Left ventricle myocardium superior (tissue), 1 donor: Measurements from ENCODE around the gene TMEM255A. TPM values are rescaled to one million over a fixed set of nuclear protein-coding genes. Genes with fewer than 3 reads are reported as not detected.
"Not testable (repeated sequence)": the region's sequence is repeated elsewhere in the genome, so short reads cannot be mapped to it uniquely, and the experiment has no call there.

ENCODE experiments used
- ATAC-seq: fragments of 200-7000 bp; cut with Tn5 transposase; one replicate; pipeline ENCODE4 v1.9.1; 2020; ENCODE audit warnings: mild to moderate bottlenecking, moderate library complexity
- DNase-seq: peaks from one replicate; pipeline ENCODE4 v3.0.0-alpha.2; 2020
- intact Hi-C: fragments of 100-400 bp; cut with micrococcal nuclease; formaldehyde crosslinking; loops from one replicate; pipeline ENCODE4 v1.11.0; 2022
- long read RNA-seq: library from polyadenylated mRNA; unstranded; transcript quantifications from one replicate; pipeline ENCODE4 v2.0.0, GENCODE V29; 2021
- total RNA-seq: library from RNA; stranded (reverse); fragmentation: NEBNext Ultra II Directional; extraction: Animal tissue kit (Norgen Biotek cat#: 25700); gene quantifications from one replicate; pipeline ENCODE4 v1.2.1, GENCODE V29; 2021
- donor health status: DM: no; HTN: yes; CAD: no; lungs with severe emphysema.

The TMEM255A gene
- total RNA-seq: 0.72 TPM
- long read RNA-seq: 0 reads

DNA sequence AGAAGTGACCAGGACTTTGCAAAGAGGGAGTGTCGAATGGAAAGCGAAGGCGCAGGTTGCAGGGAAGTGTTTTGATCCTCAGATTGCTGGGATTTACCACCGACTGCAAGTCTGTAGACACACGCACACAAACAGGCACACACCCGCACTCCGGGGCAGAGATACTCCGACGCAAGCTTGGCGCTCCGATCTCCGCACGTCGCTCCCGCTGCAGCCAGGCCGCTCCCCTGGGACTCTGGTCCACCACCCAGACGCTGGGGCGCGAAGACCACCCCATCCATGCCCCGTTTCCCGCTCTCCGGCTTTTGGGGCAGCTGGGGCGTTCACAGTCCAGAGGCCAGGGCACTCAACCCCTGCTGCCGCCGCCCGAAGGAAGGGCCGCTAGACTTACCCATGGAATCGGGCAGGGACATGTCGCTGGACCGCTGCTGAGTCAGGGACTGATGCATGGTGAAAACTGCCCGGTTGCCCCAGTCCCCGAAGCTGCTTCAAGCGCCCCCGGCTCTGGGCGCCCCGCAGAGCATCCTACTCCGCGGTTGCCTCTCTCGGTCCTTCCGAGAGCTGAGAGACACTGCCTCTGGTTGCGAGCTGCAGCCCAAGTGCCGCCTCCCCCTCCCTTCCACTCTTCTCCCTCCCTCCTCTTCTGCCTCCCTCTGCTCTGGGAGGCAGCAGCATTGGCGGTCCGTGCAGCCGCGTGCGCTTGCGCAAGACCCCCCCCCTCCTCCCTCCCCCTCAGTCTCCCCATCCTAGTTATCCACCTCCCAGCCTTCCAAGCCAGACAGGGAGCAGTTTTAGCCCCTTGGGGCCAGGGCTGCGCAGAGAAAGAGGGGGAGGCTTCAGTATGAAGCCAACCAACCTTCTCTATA is at the start of gene TMEM255A:
TMEM255A (minus strand) TSS at position 601 of the 866 bp plus-strand sequence; CDS start at position 449, 152 bp downstream.
- intact Hi-C loops: no loop called here
- ATAC-seq (peak; percentile 70), DNase-seq (peak; percentile 27)

DNA sequence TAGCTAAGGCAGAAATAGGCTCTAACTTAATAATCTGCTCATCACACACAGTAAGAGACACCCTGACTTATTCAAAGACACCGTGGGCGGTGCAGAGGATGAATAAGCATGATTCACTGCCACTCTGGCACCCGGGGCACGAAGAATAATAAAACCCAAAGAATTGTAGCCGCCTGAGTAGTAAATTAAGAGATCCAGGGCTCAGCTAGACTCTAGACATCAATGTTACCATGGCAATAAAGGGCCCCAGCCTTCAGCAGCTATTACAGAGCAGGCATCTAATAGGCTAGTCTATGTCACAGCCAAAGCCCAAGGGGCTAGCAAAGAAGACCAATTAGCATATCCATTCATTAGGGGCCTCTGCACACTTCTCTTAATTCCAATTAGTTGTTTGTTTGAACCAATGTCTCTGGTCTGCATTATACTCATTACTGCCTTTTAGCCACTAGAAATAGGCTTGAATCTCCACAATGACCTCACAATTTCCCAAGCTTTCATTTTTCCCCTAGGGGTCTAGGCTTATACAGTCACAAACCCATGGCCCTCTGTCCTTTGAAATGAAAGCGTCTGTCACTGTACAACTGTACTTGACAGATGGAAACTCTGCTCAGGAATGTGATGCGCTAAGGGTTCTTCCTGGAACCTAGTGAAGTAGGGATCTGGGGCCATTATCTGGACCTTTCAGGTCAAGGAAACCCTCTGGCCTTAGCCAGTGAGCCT is 47.6 kb upstream of the TMEM255A start:
- ATAC-seq (no peak), DNase-seq (no peak)
- intact Hi-C loops: no loop called here

DNA sequence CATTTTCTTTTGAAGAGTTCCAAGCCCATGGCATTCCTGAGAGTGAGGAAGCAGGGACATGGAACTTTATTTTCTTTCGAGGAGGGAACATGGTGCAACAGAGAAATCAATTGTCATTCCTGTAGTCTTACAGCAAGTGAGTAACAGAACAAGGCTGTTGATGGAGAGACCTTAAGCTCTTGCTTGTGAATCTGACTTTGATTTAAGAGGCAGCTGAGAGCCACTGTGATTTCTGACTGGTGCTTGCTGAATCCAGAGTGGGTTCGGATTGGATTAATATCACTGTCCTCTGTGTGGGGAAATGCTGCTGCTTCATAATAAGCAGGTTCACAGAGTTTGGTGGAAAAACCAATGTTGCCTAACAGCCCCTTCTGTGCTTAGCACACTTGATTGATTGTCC is 45.9 kb upstream of the TMEM255A start:
- ATAC-seq (no peak), DNase-seq (no peak)
- intact Hi-C loops: no loop called here

DNA sequence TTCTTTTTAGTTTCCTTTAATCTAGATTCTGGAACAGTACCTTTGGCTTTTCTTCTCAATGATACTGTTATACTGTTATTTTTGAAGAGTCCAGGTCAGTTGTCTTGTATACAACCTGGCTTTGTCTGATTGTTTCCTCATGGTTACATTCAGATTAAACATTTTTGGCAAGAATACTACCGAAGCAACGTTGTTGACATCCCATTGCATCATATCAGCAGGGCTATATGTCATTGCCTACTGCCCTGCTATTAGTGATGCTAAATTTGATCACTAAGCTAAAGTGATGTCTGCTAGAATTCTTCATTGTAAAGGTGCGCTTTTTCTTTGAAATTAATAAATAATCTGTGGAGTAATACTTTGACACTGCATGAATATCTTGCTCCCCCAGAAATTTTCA is 44.8 kb upstream of the TMEM255A start:
- intact Hi-C loops: no loop called here
- DNase-seq (no peak), ATAC-seq (no peak)

DNA sequence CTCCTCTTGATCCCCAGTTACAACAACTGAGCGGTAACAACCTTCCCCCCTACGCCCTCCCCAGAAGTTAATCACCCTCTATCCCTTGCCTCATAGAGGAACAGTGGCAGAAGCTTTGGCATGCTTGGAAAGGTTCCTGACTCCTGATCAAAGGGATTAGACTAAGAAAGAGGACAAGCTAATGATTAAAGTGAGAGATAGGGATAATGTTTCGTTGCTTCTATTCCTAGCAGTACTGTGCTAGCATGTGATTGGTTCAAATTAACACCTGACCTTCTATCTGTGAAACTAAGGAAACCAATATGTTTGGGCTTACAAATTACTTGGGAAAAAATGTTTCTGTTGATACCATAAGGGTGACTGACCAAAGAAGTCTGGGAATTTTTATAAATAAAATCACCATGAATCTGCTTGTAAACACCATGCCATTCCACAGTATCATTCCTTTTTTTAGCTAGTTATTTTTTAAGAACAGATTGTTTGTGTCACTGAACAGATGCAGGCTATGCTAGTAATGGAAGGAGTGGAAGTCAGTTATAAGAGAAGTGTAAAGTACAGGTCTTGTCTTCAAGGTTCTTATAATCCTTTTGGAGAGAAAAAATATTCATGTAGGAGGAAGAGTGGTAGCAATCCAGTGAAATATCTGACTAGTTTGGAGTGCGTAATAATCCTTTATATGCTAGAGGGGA is 39.3 kb upstream of the TMEM255A start:
- DNase-seq (no peak), ATAC-seq (no peak)
- intact Hi-C loops: no loop called here

DNA sequence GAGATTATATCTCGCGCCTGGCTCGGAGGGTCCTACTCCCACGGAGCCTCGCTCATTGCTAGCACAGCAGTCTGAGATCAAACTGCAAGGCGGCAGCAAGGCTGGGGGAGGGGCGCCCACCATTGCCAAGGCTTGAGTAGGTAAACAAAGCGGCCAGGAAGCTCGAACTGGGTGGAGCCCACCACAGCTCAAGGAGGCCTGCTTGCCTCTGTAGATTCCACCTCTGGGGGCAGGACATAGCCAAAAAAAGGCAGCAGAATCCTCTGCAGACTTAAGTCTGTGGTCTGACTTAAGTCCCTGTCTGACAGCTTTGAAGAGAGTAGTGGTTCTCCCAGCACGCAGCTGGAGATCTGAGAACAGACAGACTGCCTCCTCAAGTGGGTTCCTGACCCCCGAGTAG is 33.3 kb upstream of the TMEM255A start:
- ATAC-seq, DNase-seq, intact Hi-C loops: not testable (repeated sequence)

DNA sequence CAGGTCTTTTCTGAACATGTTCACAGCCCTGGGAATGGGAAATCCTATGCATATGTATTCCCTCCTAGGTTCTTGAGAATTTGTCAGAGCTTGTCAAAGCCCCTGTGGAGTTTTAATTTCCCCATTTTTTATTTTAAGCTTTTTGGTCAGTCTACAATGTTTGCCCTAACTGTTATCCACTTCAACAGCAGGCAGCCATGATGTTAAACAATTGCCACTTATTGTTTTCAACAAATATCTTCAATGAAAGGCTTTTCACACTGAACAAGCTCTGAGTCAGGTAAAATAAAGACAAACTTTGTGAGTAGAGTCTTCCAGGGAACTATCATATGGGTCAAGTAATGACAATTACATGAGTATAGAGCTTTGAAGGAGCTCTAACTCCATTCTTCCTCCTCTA is 25.6 kb upstream of the TMEM255A start:
- ATAC-seq: no peak
- no peak for DNase-seq

DNA sequence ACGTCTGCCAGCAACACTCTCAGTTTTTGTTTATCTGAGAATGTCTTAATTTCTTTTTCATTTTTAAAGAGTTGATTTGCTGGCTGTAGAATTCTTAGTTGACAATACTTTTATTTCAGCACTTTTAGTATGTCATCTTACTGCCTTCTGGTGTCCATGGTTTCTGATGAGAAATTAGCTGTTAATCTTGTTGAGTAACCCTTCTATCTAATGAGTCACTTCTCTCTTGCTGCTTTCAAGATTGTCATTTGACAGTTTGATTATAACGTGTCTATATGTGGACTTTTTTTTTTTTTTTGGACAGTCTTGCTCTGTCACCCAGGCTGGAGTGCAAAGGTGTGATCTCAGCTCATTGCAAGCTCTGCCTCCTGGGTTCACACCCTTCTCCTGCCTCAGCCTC is 24.0 kb upstream of the TMEM255A start:
- ATAC-seq (no peak), DNase-seq (no peak)
- intact Hi-C loops: no loop called here

More for the DNA sequence above, 25.6 kb upstream of the TMEM255A start:
- intact Hi-C loops: no loop called here

DNA sequence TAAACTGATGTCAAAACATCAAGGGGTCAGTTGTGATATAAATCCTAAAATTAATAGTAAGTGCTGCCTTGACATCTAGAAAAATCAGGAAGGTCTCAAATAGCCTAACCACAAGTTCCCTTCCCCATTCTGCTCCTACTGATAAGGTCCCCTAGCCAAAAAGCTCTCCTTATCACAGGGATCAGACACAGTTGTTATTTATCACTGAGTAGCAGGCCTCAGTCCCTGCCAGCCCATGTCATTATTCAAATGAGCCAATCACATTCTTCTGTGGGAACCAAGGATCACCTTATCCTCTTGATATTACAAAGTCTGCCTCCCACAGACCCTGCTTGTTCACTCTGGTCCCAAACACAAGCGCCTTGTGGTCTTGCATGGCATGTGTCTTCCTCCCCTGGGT is 23.3 kb upstream of the TMEM255A start:
- ATAC-seq (no peak), DNase-seq (no peak)
- intact Hi-C loops: no loop called here

DNA sequence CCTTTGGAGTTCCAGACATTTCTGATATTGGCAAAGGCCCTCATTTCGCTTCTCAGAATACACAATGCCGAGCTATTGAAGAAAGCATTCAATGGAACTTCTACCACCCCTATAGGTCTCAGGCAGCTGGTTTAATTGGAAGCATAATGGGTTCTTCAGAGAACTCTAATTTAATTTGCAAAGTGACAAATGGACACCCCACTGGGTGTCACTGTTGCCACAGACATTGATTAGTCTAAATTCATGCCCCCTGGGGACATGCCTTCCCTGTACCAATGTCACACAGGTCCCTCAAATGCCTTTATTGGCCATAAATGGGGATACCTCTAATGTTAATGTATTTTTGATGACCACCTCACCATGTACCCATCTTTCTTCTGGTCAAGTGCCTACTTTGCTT is 22.9 kb upstream of the TMEM255A start:
- intact Hi-C loops: no loop called here
- DNase-seq: no peak
- ATAC-seq: no peak

DNA sequence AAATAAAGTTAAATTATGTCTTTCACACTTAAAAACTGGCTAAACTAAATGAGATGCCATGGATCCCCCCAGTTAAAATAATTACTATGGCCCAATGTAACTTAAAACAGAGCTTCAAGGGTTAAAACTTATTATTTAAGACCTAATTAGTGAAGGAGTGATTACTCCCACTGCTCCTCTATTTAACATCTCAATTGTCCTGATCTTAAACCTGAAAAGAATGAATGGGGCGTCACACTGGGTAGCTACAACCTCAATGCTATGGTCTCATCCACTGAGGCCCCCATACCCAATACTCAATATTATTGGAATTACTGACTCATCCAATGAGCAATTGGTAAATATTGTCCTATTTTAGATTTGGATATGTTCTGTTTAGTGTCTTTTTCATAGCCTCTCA is 21.1 kb upstream of the TMEM255A start:
- ATAC-seq (no peak), DNase-seq (no peak)
- intact Hi-C loops: no loop called here

DNA sequence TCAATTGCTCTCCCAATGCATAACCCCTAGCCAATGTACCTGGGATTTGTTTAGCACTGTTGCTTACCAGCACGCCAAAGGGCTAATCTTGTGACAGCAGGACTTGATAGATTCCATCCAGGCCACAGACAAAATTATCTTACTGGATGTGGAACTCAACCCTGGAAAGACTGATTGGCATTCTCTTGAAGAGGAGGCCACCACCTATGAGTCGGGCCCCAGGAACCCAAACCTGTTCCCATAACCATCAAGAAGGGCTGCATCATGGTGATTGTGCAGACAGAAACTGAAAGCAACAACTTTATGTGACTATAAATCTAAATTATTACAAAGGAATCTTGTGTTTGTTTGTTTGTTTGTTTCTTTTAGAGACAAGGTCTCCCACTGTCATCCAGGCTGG is 19.9 kb upstream of the TMEM255A start:
- intact Hi-C loops: no loop called here
- ATAC-seq (no peak), DNase-seq (no peak)

DNA sequence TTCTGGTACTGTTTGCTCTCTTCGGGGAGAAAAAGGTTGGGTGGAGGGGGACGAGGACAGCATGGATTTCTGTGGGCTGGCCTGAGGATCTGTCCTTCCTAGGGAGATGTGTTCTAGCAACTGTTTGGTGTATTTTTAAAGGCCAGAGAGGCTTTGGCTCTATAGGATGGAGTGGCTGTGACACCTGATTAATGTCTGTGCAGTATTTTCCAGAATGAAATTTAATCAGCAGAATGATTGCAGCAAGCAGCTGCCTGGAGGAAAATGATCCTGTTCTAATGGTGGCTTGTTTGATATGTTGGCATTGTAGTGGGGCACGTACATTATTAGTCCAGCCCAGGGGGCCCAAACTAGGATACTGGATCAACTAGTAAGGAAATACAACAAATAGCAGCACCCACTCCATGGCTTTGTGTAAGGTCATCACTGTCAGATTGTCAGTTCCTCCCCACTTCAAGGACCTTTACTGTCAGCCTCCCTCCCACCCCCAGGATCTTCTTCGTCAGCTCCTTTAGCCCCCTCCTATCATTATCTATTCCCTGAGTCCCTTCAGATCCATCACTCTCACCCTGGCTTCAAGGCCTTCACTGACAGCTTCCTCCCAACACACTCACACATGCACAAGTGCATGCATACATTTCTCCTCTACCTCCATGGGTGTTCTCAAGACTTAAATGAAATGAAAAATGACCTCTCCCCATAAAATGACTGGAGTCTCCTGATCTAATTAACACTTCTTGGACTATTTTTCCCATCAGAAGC is 10.4 kb upstream of the TMEM255A start:
- no peak for ATAC-seq
- DNase-seq: no peak
- intact Hi-C loops: no loop called here

DNA sequence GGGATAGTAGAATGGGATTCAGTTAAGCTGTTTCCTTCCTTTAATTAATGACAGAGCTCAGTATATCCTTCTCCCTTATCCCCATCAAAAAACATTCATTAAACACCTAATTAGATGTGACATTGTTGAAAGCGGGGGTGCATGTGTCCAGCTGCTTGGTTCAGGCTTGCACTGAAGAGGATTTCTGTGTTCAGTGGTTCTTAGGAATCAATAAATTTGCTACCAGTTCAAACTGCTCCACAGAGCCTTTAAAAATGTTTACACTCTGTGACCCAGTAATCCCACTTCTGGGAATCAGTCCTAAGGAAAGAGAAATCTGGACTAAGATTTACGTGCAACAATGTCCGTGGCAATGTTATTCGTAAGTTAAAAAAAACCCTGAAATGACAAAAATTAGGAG is 7.2 kb upstream of the TMEM255A start:
- no peak for DNase-seq
- intact Hi-C loops: no loop called here
- ATAC-seq: no peak

DNA sequence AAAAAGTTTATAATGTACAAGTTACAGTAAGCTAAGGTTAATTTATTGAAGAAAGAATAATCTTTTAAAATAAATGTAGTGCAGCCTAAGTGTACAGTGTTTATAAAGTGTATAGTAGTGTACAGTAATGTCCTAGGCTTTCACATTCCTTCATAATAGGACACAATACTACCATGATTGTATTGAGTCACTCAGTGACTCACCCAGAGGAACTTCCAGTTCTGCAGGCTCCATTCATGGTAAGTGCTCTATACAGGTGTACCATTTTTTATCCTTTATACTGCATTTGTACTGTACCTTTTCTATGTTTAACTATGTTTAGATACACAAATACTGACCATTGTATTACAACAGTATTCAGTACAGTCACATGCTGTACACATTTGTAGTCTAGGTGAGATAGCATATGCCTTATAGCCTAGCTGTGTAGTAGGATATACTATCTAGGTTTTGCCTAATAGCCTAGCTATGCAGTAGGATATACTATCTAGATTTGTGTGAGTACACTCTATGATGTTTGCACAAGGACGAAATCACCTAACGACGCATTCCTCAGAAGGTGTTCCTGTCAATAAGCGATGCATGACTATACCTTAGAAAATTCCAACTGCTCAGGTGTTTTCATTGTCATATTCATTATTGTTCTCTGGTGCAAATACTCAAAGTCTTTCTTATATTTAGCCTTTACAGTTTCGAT is 5.5 kb upstream of the TMEM255A start:
- ATAC-seq (no peak), DNase-seq (no peak)
- intact Hi-C loops: no loop called here

DNA sequence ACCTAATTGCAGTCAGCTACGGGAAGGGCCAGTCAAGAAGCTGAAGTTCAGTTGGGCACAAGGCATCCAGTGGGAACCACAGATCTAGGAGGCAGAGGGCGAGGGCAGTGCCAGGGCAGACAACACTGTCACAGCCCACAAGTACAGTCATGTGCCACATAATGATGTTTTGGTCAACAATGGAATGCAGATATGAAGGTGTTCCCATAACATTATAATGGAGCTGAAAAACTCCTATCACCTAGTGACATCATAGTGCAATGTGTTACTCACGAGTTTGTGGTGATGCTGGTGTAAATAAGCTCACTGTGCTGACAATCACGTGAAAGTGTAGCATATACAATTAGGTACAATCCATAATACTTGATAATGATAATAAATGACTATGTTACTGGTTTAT is 4.5 kb upstream of the TMEM255A start:
- intact Hi-C loops: no loop called here
- DNase-seq: no peak
- ATAC-seq: no peak

DNA sequence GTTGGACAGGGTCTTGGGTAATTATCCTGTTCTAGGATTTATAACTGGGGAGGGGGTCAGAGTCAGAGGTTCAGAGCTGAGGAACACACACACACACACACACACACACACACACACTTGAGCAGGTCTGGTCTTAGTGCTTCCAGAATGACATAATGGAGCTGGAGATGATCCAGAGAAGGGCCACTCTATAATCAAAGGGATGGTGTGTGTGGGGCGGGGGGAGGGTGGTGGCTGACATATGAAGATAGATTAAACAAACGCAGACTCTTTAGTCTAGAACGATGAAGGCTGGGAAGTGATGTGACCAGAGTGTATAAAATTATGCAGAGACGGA is 434 bp upstream of the TMEM255A start:
- DNase-seq (no peak), ATAC-seq (no peak)
- intact Hi-C loops: no loop called here

DNA sequence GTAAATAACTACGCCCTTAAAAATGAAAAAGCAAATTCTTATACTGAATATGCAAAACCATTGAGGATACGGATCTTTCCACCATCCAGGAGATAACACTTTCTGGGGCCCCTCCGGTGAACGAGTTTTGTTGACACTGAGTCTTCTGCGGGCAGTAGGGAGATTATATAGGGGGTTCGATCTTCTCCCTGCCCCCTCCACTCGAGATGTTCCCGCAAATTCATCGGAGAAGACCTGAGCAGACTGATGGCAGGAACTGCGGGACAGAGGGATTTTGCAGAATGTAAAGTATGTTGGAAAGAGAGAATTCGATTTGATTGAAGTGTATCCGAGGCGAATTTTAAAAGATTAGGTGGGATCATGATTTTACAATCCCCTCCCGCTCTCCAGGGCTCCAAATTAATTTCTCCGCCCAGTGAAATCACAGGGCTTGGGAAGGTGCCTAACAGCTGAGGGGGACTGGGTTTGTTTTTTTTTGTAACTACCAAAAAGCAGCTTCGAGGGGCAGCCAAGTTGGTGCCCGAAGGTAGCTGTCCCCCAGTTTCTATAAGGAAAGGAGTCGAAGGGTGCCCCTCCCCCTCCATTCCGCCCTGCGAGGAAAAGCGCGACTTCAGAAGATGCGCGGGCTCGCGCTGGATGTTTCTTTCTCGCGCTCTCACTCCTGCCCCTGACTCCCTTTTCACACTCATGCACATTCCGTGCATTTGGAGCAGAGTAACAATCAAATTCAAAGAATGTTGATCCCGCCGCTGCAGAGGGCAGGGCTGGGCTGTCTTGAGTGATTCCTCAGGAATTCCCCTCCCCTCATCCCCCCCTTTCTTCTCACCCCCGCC is 1.2 kb downstream of the TMEM255A start:
- intact Hi-C loops: no loop called here
- DNase-seq (peak; percentile 26), ATAC-seq (no peak)
